GM23248 (cell line): ENCODE data around the gene RPS19BP1. TPM values are rescaled to one million over a fixed set of nuclear protein-coding genes. Genes with fewer than 3 reads are reported as not detected.
A peak's percentile ranks its signal among the peaks of the same experiment; 100 is the strongest.

Experiments used
- DNase-seq: peaks from one replicate; pipeline ENCODE4 v3.0.0-alpha.2; 2015
- H2AFZ ChIP-seq: fragments of 200-600 bp; sonication (generic); 2 replicates; pipeline ENCODE4 v1.6.1; 2016; ENCODE audit warnings: antibody characterized with exemption
- H3F3A ChIP-seq: fragments of 200-600 bp; sonication (generic); 2 replicates; pipeline ENCODE4 v1.6.1; 2016; ENCODE audit warnings: mild to moderate bottlenecking, antibody characterized with exemption, mixed run types; ENCODE audit not compliant: insufficient read depth
- H3K27ac ChIP-seq: fragments of 200-600 bp; sonication (generic); 2 replicates; pipeline ENCODE4 v1.5.1; 2016; ENCODE audit warnings: mild to moderate bottlenecking
- H3K27me3 ChIP-seq: fragments of 200-600 bp; sonication (generic); replicated peaks from 2 replicates; pipeline ENCODE4 v1.6.1; 2016; ENCODE audit warnings: mild to moderate bottlenecking; ENCODE audit not compliant: insufficient read depth
- H3K36me3 ChIP-seq: fragments of 200-600 bp; sonication (generic); 2 replicates; pipeline ENCODE4 v1.6.1; 2016; ENCODE audit warnings: low read depth, mild to moderate bottlenecking
- H3K4me1 ChIP-seq: fragments of 200-600 bp; sonication (generic); 2 replicates; pipeline ENCODE4 v1.6.1; 2016; ENCODE audit warnings: mild to moderate bottlenecking; ENCODE audit not compliant: insufficient read depth
- H3K4me2 ChIP-seq: fragments of 200-600 bp; sonication (generic); one replicate; pipeline ENCODE4 v1.6.1; 2016; ENCODE audit warnings: mild to moderate bottlenecking; ENCODE audit not compliant: unreplicated experiment
- H3K4me3 ChIP-seq: fragments of 200-600 bp; sonication (generic); 2 replicates; pipeline ENCODE4 v1.5.1; 2016; ENCODE audit warnings: mild to moderate bottlenecking
- H3K79me2 ChIP-seq: fragments of 200-600 bp; sonication (generic); 2 replicates; pipeline ENCODE4 v1.6.1; 2016; ENCODE audit warnings: mild to moderate bottlenecking; ENCODE audit not compliant: insufficient read depth
- H3K9ac ChIP-seq: fragments of 200-600 bp; sonication (generic); 2 replicates; pipeline ENCODE4 v1.6.1; 2016; ENCODE audit warnings: mild to moderate bottlenecking
- H3K9me2 ChIP-seq: fragments of 200-600 bp; sonication (generic); 2 replicates; pipeline ENCODE4 v1.6.1; 2016; ENCODE audit warnings: mixed run types, mild to moderate bottlenecking, moderate library complexity; ENCODE audit not compliant: insufficient read depth
- H3K9me3 ChIP-seq: fragments of 200-600 bp; sonication (generic); one replicate; pipeline ENCODE4 v1.6.1; 2017; ENCODE audit warnings: low read depth
- H4K20me1 ChIP-seq: fragments of 200-600 bp; sonication (generic); 2 replicates; pipeline ENCODE4 v1.6.0; 2016; ENCODE audit not compliant: insufficient read depth
- EZH2 ChIP-seq: fragments of 200-600 bp; sonication (generic); IDR thresholded peaks from 2 replicates; pipeline ENCODE4 v1.6.1; 2018; ENCODE audit warnings: antibody characterized with exemption, mild to moderate bottlenecking; ENCODE audit not compliant: insufficient read depth, poor library complexity, severe bottlenecking
- EZH2phosphoT487 ChIP-seq: fragments of 200-600 bp; sonication (generic); IDR thresholded peaks from 2 replicates; pipeline ENCODE4 v1.6.1; 2018; ENCODE audit warnings: antibody characterized with exemption, moderate library complexity, mild to moderate bottlenecking, low read depth; ENCODE audit not compliant: insufficient read depth
- WGBS, 2 experiments: methylation state at CpG; one replicate each; pipeline ENCODE4 v1.1.6; 2015 to 2017; ENCODE audit warnings: low lambda C conversion rate in 2 of 2, low coverage in 1 of 2; ENCODE audit errors: missing lambda C conversion rate in 2 of 2; 5-methylcytosine and 5-hydroxymethylcytosine counted together
- in situ Hi-C: fragments of 300-500 bp; cut with MboI; formaldehyde crosslinking; loops from 2 replicates; pipeline ENCODE4 v1.15.0; 2020
- polyA plus RNA-seq: library from polyadenylated mRNA; unstranded; fragments of >200 nt; fragmentation: Nextera tagmentation; extraction: Ambion mirVana; gene quantifications from 2 replicates; pipeline ENCODE4 v1.2.1, GENCODE V29; 2016
- total RNA-seq: library from RNA; depleted of rRNA; stranded (reverse); fragments of >200 nt; shearing (Covaris generic); gene quantifications from 2 replicates; pipeline ENCODE4 v1.2.3, GENCODE V29; 2014

RPS19BP1 gene
- total and polyA plus RNA-seq, 2 experiments from 2014 or later = 93.9 to 114 TPM

- H3K27ac ChIP-seq = no peak overlapping the region
- H3K9me2 ChIP-seq = no peaks in the 10 kb centered on the region
- H3K36me3 ChIP-seq = no peaks in the 10 kb centered on the region
- 19 to 23% methylated on average over 10 to 13 of the region's 13 CpGs for WGBS, 2 experiments
- H2AFZ ChIP-seq = no peak overlapping the region
- no peaks in the 10 kb centered on the region for H3K9me3 ChIP-seq
- H3K4me2 ChIP-seq = no peak overlapping the region
- no peaks in the 10 kb centered on the region for H3K27me3 ChIP-seq
- H4K20me1 ChIP-seq = no peaks in the 10 kb centered on the region
- peaks cover 8% of the 10 kb centered on the region; the same call in 1 of the 2 replicates for H3F3A ChIP-seq
- TF ChIP-seq EZH2 (no peak), EZH2phosphoT487 (no peak)
- no peak overlapping the region for H3K9ac ChIP-seq
- in situ Hi-C loops = loop anchor here (5.0 kb wide), 1 partner anchor 487 kb away; no protein-coding TSS in a partner anchor
- no peak for DNase-seq
- peaks cover 14% of the 10 kb centered on the region for H3K4me1 ChIP-seq
- no peak overlapping the region for H3K4me3 ChIP-seq
- H3K79me2 ChIP-seq = peaks cover 21% of the 10 kb centered on the region
These were observed 2.8 kb upstream of the RPS19BP1 start for GRCh38 chr22:39535357-39535725.

- H3K4me1 ChIP-seq = peaks cover 15% of the 10 kb centered on the region
- peaks cover 8% of the 10 kb centered on the region; the same call in 1 of the 2 replicates for H3F3A ChIP-seq
- H3K4me2 ChIP-seq = peak overlapping the region; percentile 26
- 7 to 9% methylated on average over 22 to 27 of the region's 41 CpGs for WGBS, 2 experiments
- no peaks in the 10 kb centered on the region for H4K20me1 ChIP-seq
- in situ Hi-C loops = loop anchor here (5.0 kb wide), 1 partner anchor 488 kb away; no protein-coding TSS in a partner anchor
- H3K36me3 ChIP-seq = 0 out of 2 replicates have a peak, but pooled peaks cover 3% of the 10 kb centered on the region
- H3K27me3 ChIP-seq = no peaks in the 10 kb centered on the region
- 0 out of 2 replicates have a peak overlapping the region, but pooled peaks have one; percentile 31 for H3K4me3 ChIP-seq
- no peak overlapping the region for H3K27ac ChIP-seq
- DNase-seq = peak; percentile 79
- TF ChIP-seq EZH2phosphoT487 (no peak), EZH2 (no peak)
- H3K9ac ChIP-seq = peak overlapping the region; percentile 17; the same call in 1 of the 2 replicates
- H3K9me2 ChIP-seq = no peaks in the 10 kb centered on the region
- peaks cover 26% of the 10 kb centered on the region for H3K79me2 ChIP-seq
- no peaks in the 10 kb centered on the region for H3K9me3 ChIP-seq
- peak overlapping the region; percentile 87 for H2AFZ ChIP-seq
These were observed 2.2 kb upstream of the RPS19BP1 start for GRCh38 chr22:39534591-39535356.

GRCh38 chr22:39534092-39534506, 1.6 kb upstream of the RPS19BP1 start:
- H3K4me3 ChIP-seq = no peak overlapping the region
- peaks cover 8% of the 10 kb centered on the region; the same call in 1 of the 2 replicates for H3F3A ChIP-seq
- peaks cover 32% of the 10 kb centered on the region for H3K79me2 ChIP-seq
- TF ChIP-seq EZH2phosphoT487 (no peak), EZH2 (no peak)
- H4K20me1 ChIP-seq = no peaks in the 10 kb centered on the region
- peak overlapping the region; percentile 26 for H3K4me2 ChIP-seq
- H3K9me2 ChIP-seq = no peaks in the 10 kb centered on the region
- DNase-seq = no peak
- H3K9ac ChIP-seq = peak overlapping the region; percentile 17; the same call in 1 of the 2 replicates
- H3K36me3 ChIP-seq = 0 out of 2 replicates have a peak, but pooled peaks cover 3% of the 10 kb centered on the region
- no peaks in the 10 kb centered on the region for H3K9me3 ChIP-seq
- no peak overlapping the region for H3K27ac ChIP-seq
- 79% methylated on average over 10 to 12 of the region's 12 CpGs for WGBS, 2 experiments
- H3K4me1 ChIP-seq = peaks cover 15% of the 10 kb centered on the region
- in situ Hi-C loops = no loop called here
- peak overlapping the region; percentile 87 for H2AFZ ChIP-seq
- no peaks in the 10 kb centered on the region for H3K27me3 ChIP-seq

GRCh38 chr22:39530692-39531331, 1.7 kb downstream of the RPS19BP1 start:
- Histone ChIP-seq H2AFZ (no peak overlapping the region), H3K4me2 (peak overlapping the region; percentile 93), H3K27ac (no peak overlapping the region), H3K4me1 (peaks cover 15% of the 10 kb centered on the region), H3K27me3 (no peaks in the 10 kb centered on the region), H3F3A (peaks cover 11% of the 10 kb centered on the region), H3K9ac (peak overlapping the region; percentile 92; the same call in 1 of the 2 replicates), H3K9me2 (no peaks in the 10 kb centered on the region), H3K79me2 (peaks cover 40% of the 10 kb centered on the region), H3K9me3 (no peaks in the 10 kb centered on the region), H3K36me3 (0 out of 2 replicates have a peak, but pooled peaks cover 3% of the 10 kb centered on the region), H4K20me1 (no peaks in the 10 kb centered on the region), H3K4me3 (peak overlapping the region; percentile 94; the same call in 1 of the 2 replicates)
- TF ChIP-seq EZH2phosphoT487 (no peak), EZH2 (no peak)
- DNase-seq = peak; percentile 68
- 52 to 59% methylated on average over 9 of the region's 9 CpGs for WGBS, 2 experiments
- in situ Hi-C loops = no loop called here
